NK-92 (cell line): ENCODE measurements around the gene HS6ST1.
"Not testable (repeated sequence)": the region's sequence is repeated elsewhere in the genome, so short reads cannot be mapped to it uniquely, and the experiment has no call there.

Source experiments
- DNase-seq: peaks from one replicate; lab custom pipeline; 2025; ENCODE audit not compliant: unreplicated experiment; lab: John Stamatoyannopoulos, UW

HS6ST1 gene

DNA sequence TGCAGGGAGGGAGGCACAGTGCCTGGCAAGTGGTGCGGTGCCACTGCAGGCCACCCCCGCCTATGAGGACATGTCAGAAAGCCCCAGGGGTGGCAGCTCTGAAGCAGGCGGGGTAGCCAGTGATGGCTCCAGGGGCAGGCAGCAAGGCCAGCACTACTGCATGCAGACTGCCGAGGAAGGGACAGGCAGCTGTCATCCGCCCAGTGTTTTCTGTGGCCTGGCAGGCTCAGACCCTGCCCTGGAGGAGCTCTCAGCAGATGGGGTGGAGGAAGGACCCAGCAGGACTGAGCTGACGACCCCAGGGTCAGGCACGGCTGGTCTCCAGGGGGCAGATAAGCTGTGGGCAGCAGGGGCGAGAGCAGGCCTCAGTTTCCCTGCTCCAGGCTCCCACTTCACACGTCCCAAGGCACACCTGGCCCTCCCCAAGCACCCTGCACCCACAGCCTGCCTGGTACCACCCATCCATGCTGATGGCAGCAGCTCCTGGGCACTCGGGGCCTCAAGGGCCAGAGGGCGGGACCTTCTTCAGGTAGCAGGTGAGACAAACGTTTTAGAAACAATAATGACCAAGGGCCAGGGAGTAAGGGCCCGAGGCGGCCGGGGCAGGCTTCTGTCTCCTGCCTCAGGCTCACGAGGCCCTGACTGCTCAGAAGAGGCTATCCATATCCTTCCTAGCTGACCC lies 48.5 kb downstream of the HS6ST1 start:
- DNase-seq, result no peak

DNA sequence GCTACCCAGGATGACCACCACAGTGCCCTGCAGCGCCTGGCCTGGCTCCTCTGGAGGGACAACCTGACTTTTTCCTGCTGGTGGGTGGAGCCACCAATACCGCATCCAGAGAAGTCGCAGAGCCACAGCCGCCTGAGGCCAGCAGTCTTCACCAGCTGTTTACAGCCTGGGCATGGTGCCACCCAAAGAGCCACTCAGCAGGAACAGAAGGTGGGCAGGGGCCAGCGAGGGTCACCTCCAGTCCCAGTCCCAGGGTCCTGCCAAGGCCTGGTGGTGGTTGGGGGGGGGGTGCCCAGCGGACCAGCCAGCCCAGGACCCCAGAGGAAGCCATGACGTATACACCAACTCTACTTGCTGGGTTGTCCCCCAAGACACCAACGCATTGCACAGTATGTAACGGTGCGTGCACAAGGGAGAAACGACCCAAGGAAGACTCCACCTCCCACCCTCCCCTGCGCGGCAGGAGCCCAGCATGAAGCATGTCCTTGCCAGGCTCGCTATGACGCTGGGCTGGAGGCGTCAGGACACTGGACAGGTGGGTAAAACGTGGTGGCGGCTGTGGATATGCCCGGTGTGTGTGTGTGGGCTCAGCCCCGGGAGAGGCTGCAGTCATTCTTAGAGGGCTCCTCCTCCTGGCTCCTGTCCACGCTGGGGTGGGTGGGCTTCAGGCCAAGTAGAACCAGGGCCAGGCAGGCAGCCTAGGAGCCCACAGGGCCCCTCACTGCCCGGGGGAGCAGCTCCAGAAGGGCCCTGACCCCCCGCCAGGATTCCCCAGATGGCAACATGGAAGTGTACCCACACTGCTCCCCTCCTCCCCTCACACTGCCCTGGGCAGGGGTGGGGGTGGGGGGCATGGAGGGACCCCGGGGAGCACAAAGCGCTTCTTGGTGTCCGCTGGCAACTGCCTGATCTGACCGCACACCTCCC lies 49.3 kb downstream of the HS6ST1 start:
- no peak for DNase-seq

DNA sequence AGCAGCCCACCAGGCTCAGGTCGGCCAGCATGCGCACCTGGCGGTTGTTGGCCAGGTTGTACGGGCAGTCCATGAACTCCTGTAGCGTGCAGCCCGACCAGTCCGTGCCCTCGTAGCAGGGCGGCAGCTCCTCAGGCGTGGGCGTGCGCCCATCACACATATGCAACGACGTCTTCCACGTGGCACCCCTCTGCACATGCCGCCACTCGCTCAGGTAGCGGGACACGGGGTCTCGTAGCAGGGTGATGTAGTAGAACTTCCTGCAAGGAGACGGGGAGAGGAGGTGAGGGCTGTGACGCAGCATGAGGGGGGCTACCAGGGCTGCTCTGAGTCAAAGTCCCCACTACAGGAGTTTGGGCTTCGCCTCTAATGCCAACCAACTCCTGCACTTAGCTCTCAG lies 50.1 kb downstream of the HS6ST1 start:
- DNase-seq, result not testable (repeated sequence)

DNA sequence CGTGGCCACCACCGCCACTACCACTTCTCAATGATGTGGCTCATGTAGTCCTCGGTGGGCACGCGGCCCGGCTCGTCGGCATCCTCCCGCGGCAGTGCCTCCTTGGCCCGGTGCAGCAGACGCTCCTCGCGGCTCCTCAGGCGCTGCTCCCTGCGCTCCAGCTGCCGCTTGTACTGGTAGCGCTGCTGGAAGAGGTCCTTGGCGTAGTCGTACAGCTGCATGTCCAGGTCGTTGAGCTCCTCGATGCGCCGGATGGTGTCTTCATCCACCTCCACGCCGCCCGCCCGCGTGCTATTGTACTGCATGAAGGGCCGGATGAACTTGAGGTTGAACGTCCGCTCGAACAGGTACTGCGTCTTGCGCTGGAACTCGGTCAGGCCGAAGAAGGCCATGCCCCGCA lies 50.5 kb downstream of the HS6ST1 start:
- DNase-seq, result not testable (repeated sequence)

- DNase-seq, result not testable (repeated sequence)
These were observed 51.0 kb downstream of the HS6ST1 start for GRCh38 chr2:128267649-128268048.

GRCh38 chr2:128267197-128267596 lies 51.5 kb downstream of the HS6ST1 start:
- DNase-seq, result not testable (repeated sequence)

DNA sequence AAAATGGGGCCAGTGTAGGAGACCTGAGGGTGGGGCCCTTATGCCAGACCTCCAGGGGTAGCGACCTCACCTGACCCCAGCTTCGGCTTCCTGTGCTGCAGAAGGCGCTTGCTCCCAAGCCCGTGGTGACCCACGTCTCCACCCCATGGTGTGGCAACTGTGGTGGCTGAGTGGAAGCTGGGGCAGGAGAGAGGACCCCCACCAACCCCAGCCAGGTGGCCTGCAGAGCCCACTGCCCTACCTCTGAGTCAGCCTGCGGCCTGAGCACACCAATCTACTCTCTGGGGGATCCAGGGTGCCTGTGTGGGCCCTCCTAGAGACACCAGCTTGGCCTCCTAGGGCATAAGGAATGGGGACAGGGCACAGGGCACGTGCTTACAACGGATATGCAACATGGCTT lies 52.2 kb downstream of the HS6ST1 start:
- DNase-seq, result not testable (repeated sequence)

DNA sequence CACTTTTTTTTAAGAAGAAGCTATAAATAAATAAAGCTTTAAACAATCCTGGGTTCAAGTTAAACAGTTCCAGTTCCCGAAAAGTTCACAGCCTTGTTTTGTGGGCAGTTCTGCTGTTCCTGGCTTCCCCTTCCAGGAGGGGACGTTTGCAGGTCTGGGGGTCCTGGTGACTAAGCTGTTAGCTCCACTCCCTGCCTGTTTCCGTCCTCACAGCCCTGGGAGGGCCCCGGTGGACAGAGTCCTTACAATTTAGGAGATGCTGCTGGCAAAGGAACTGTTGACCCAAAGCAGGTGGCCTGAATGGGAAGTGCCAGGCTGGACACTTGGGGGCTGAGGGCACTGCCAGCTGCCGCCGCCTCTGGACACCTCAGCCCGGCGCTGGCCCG lies 53.1 kb downstream of the HS6ST1 start:
- DNase-seq, result not testable (repeated sequence)

DNA sequence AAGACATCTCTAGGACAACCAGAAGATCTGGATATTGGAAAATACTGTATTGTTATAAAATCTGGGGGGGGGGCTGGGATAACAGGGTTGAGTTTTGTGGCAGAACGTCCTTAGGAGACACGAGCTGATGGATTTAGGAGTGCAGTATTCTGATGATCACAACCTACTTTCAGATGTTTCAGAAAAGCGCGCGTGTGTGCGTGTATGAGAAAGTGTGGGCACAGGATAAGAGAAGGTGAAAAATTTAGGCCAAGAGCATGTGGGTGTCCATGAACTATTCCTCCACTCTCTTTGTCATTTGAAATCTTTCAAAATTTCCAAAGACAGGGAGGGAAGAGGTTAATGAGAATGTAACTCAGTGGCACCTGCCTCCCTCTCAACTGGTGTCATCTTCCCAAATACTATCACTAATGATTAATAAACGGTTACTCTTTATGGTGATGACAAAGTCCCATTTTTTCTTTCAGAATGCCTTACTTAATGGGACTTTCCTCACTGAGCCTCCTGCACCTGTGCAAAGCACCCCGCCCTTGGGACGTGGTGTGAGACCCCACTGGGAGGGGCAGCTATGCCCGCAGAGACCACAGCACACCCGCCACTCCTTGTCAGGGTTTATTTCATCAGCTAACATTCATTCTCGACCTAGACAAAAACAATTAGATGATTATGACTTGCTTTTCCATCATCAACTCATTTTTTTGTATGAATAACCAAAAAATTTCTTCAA lies 53.6 kb downstream of the HS6ST1 start:
- DNase-seq, result no peak

GRCh38 chr2:128263902-128264331 lies 54.8 kb downstream of the HS6ST1 start:
- DNase-seq, result no peak

DNA sequence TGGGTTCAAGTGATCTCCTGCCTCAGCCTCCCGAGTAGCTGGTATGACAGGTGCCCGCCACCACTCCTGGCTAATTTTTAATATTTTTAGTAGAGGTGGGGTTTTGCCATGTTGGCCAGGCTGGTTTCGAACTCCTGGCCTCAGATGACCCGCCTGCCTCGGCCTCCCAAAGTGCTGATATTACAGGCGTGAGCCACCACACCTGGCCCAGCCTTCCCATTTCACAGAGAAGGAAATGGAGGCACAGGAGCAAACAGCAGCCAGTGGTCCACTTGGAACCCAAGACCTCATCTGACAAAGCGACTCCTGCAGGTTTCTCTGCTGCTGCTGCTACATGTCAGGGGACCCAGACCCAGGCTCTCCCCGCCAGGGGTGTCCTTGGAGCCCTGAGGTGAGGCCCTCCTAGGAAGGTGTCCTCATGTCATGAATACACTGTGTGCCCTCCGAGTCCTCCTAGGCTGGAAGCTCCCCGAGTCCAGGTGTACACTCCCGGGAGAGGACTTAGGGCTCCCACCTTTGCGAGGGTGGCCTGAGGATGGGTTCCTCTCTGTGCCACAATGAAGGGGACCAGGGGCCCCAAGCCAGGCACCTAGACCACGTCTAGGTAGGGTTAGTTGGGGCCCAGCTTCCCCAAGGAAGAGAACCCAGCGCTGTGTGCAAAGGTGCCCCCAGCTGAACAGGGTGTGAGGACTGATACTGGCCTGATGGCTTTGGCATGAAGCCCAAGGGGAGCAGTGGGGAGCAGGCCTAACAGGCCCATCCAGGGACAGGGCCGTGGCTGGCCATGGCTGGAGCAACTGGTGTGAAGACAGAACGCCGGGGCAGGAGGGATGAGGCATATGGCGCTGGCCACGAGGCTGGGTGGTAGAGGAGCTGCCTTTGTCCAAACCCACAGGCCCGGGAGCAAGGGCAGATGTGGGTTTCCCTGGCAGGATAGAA lies 56.1 kb downstream of the HS6ST1 start:
- no peak for DNase-seq

DNA sequence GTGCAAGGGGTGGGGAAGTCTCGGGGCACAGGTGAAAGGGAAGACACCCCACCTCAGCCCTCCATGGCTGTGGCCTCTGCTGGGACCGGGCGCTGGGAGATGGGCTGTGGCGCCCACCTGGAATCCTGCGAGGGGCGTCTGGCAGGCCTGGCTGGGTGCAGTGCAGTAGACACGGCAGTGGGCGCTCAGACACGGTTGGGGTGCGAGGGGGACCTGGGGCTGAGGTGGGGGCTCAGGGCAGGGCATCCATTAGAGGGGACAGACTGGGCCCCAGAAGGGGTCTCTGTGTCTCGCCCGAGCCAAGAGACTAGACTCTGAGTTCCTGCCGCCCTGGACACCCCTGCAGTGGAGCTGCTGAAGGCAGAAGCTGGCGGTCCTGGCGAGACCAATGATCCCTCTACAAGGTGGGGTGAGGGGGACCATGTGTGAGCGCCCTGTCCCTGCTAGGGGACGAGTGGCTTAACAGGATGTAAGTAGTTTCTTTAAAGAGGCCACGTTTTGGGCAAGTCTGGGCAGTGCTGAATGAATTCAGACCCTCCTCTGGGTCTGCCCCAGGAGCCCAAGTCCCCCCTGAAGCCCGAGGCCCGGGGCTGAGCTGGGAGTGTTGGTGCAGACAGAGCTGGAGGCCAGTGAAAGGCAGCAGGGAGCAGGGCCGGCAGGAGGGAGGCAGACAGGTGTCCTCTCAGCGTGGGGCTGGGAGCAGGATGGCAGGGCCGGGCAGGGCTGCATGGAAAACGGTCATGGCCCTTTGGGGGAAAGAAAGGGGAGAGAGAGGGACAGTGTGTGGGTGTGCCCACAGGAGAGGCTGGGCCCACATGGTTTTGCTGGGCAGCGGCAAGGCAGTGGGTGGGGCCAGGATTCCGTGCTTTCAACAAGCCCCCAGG lies 57.2 kb downstream of the HS6ST1 start:
- DNase-seq, result no peak

- DNase-seq, result no peak
These were observed 58.2 kb downstream of the HS6ST1 start for GRCh38 chr2:128260239-128261138.

GRCh38 chr2:128259585-128259984 lies 59.1 kb downstream of the HS6ST1 start:
- no peak for DNase-seq

GRCh38 chr2:128258218-128258617 lies 60.5 kb downstream of the HS6ST1 start:
- DNase-seq, result no peak

DNA sequence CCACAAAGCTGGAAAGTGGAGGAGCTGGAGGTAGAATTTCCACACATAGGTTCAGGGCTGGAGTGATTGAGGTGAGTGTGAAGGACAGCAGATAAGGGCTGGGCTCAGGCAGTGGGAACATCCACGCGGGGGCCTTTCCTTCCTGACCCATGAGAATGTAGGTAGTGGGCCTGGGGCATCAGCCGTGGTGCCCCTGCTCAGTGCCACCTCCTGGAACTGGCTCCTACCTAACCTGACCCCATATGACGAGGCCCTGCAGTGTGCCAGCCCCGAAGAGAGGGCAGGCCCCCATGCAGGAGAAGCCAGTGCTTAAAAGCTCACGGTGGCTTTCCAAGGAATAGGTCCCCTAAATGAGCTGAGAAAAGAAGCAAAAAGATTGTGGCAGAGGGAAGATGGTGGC lies 66.2 kb downstream of the HS6ST1 start:
- no peak for DNase-seq

- not testable (repeated sequence) for DNase-seq
These were observed 66.6 kb downstream of the HS6ST1 start for GRCh38 chr2:128252086-128252485.

DNA sequence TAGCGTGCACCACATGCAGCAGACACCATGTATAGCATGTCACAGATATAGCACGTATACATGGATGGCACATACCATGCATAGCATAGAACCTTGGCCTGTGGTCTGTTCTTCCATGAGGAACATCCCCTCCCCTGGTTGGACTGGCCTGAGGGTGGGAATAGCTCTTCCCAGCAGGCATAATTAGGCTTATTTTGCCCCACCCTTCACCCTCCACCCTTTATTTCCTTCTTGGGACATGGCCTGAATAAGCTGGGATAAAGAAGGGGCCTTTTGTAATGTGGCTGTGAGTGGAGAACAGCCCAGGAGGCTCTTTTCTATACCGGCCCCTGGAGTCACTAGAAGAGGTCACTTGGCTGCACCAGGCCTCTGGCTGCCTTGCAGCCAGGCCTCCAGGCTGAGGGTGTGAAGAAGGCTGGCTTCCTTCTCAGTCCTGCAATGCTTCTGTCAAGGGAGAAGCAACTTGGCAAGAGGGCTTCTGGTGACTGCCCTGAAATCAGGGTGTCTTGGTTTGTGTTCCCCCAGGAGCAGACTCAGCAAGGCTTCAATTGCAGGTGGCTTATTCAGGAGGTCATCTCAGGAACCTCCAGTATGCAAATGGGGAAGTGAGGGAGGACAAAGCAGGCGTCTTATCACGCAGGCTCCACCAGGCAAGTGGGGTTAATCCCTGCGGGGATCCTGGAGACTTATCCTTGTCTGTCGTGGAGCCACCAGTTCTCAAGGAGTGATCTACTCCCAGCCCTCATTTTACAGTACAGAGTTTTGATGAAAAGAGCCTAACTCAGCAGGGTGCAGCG lies 68.2 kb downstream of the HS6ST1 start:
- no peak for DNase-seq
